GM18868 (cell line): ENCODE data around the gene CEBPZOS.
"Not testable (repeated sequence)": the region's sequence is repeated elsewhere in the genome, so short reads cannot be mapped to it uniquely, and the experiment has no call there.

Experiments used
- ATAC-seq: cut with Tn5 transposase; IDR thresholded peaks from one replicate; pipeline ENCODE4 v1.9.1; 2021; ENCODE audit warnings: mild to moderate bottlenecking, moderate library complexity; ENCODE audit not compliant: unreplicated experiment

CEBPZOS gene

GRCh38 chr2:37190290-37190689, 6.0 kb upstream of the CEBPZOS start:
- ATAC-seq = no peak

- ATAC-seq = no peak
These were observed 5.0 kb upstream of the CEBPZOS start for GRCh38 chr2:37191253-37191652.

DNA sequence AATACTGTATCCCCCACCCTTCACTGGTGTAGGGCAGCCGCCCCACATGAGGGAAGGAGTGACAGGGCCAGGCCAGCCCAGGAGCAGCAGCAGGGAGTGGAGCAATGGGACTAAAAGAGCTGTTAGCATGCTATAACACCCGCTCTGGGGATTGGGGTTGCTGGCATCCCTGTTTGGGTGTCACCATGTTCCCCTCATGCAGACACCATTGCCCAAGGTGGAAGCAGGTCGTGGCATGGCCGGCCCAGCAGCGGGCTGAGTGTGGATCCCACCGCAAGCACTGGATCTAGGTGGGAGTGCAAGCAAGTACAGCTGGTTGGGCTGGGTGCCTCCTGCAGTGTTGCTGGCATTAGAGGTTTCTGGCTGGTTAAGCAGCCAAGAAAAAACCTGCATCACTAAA, 4.5 kb upstream of the CEBPZOS start:
- no peak for ATAC-seq

- no peak for ATAC-seq
These were observed 3.7 kb upstream of the CEBPZOS start for GRCh38 chr2:37192551-37192950.

DNA sequence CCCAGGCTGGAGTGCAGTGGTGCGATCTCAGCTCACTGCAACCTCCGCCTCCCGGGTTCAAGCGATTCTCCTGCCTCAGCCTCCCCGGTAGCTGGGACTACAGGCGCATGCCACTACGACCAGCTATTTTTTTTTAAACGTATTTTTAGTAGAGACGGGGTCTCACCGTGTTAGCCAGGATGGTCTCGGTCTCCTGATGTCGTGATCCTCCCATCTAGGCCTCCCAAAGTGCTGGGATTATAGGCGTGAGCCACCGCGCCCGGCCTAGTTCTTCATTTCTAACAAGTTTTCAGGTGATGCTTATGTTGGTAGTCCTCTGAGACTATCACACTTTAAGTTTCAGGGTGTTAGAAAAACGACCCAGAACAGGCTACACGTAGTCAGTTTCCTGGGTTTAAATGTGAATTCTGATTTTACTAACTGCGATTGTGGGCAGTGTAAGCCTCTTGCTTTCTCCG, 405 bp upstream of the CEBPZOS start:
- not testable (repeated sequence) for ATAC-seq

DNA sequence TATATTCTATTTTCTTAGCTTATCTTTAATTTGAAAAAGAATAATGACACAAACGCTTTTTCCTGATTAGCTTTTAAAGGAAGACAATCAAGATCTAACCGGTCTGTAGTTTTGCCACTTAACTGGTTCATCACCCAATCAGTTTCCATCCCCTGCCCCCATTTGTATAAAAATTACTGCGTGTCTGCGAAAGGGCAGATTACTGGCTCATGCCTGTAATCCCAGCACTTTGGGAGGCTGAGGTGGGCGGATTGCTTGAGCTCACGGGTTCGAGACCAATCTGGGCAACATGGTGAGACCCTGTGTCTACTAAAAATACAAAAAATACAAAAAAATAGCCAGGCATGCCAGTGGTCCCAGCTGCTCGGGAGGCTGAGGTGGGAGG, 2.4 kb downstream of the CEBPZOS start:
- no peak for ATAC-seq

DNA sequence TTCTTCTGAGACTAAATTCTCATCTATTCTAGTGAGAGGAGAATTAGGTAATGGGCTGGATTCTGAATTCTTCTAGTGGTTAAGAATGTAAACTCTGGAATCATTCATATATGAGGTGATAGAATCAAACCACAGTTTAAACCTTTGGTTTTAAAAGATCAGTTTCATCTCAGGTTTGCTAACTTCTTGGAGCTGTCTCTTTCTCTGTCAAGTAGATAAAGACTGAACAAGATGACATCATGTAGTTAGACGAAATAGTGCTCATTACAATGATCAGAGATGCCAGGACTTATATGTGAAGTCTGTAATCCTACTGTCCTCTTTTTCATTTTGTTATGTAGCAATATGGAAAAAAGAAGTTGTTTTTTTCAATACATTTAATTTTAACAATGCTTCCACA, 4.9 kb downstream of the CEBPZOS start:
- no peak for ATAC-seq

- no peak for ATAC-seq
These were observed 5.5 kb downstream of the CEBPZOS start for GRCh38 chr2:37201766-37202165.

- no peak for ATAC-seq
These were observed 7.4 kb downstream of the CEBPZOS start for GRCh38 chr2:37203708-37204107.

DNA sequence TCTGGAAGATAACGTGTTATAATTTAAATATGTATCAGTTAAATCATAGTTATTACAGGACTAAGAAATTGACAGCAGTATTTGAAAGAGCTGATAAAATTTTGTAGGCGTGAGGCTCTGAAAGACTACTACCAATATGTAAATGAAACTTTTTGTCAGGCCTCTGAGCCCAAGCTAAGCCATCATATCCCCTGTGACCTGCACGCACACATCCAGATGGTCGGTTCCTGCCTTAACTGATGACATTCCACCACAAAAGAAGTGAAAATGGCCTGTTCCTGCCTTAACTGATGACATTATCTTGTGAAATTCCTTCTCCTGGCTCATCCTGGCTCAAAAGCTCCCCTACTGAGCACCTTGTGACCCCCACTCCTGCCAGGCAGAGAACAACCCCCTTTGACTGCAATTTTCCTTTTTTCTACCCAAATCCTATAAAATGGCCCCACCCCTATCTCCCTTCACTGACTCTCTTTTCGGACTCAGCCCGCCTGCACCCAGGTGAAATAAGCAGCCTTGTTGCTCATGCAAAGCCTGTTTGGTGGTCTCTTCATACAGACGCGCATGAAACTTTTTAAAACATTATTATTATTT, 8.9 kb downstream of the CEBPZOS start:
- not testable (repeated sequence) for ATAC-seq

- no peak for ATAC-seq
These were observed 9.5 kb downstream of the CEBPZOS start for GRCh38 chr2:37205689-37206341.

DNA sequence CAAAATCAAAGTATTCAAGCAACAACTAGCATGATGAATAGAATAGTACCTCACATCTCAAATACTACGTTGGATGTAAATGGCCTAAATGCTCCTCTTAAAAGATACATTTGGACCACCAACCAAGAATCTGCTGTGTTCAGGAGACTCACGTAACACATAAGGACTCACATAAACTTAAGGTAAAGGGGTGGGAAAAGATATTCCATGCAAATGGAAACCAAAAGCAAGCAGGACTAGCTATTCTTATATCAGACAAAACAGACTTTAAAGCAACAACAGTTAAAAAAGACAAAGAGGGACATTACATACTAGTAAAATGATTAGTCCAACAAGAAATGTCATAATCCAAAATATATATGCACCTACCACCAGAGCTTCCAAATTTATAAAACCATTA, 10.5 kb downstream of the CEBPZOS start:
- not testable (repeated sequence) for ATAC-seq

- ATAC-seq = no peak
These were observed 14.9 kb downstream of the CEBPZOS start for GRCh38 chr2:37211212-37211611.

GRCh38 chr2:37211939-37212338, 15.6 kb downstream of the CEBPZOS start:
- ATAC-seq = no peak

- no peak for ATAC-seq
These were observed 19.0 kb downstream of the CEBPZOS start for GRCh38 chr2:37215250-37215649.

DNA sequence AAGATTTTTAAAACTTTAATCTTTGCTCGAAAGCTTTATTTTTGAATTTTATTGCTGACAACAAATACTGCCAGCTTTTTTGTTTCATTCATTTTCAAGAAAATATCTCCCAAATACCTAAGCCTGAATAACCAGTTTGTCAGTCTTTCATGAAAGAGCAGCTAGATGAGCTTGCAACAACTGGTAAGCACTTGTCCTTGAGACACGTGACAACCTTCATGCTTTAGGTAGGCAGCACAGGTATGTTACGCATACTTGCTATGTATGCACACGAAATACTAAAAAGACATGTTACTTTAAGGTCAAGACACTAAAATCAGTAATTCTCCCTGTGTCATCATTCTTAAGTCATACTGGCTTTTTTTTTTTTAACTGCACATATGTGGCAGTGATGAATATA, 22.8 kb downstream of the CEBPZOS start:
- ATAC-seq = no peak

DNA sequence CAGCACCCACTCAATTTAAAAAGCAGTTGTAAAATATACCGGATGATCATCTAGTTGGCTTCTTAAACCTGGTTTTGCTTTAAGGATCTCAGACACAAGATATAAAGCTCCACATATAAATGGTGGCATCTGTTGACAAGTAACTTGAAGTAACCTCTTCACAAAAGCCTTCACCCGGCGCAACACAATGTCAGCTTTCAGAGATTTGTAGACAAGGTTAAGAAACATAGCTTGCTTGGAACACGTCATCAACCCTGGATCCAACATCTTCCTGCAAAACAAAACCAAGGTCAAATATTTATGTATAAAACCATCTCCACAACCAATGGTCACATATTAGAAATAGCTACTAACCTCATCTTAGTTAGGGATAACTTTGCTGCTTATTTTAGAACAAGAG, 26.8 kb downstream of the CEBPZOS start:
- no peak for ATAC-seq

DNA sequence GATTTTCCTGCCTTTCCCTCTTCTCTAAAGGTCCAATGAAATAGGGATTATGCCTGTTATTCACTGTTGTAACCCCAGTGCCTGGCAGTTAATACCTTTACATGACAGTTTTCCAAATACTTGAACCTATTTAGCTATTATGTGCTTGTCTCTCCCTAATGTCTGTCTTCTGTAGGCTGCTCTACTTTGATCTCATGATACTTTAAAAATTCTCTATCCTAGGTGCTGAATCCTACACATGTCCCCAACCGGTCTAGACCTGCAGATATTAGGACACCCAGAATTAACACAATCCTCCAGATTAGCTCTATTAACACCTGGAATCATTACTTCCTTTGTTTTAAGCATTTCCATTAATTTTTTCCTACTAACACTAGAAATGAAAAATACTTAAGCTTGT, 27.8 kb downstream of the CEBPZOS start:
- ATAC-seq = no peak

DNA sequence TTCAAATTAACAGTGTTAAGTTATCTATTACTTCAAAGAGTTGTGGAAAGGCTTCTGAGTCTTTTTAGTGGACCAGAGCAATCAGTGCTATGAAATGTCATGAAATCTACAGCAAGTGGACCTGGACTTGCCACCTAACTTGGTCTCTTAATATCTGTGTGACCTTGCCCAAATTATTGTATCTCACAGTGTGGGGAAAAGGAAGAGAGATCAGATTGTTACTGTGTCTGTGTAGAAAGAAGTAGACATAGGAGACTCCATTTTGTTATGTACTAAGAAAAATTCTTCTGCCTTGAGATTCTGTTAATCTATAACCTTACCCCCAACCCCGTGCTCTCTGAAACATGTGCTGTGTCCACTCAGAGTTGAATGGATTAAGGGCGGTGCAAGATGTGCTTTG, 28.8 kb downstream of the CEBPZOS start:
- ATAC-seq = not testable (repeated sequence)

DNA sequence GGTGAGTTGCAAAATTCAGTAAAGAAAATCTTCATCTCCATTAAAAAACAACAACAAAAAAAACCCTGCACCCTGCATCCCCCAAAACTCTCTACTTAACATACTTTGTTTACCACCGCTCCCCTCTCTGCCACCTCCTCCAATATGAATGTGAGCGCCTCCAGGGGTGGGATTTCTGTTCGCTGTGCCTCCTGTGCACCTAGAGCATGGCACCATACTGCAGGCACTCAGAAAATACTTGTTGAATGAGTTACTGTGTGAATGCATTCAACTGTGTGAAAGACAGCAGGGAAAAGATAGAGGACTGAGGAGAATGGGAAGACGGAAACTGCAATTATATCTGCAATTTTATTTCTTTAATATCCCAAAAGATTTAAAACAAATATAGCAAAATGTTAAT, 30.6 kb downstream of the CEBPZOS start:
- ATAC-seq = no peak

- no peak for ATAC-seq
These were observed 32.5 kb downstream of the CEBPZOS start for GRCh38 chr2:37228788-37229187.

DNA sequence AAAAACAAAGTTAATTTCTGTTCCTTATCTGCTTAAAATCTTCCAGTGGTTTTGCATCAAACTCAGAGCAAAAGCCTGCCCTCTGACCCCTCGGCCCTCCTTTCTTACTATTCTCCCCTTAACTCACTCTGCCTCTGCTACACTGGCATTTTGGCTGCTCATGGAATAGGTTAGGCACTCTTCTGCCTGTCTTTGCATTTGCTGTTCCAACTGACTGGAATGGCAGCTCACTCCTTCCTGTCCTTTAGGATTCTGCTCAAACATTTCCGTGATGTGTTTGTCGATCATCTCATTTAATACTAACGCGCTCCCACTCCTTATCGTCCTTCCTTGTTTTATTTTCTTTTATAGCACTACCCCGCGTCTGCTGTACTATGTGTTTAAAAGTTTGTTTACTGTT, 34.3 kb downstream of the CEBPZOS start:
- ATAC-seq = no peak
